Endodermal cell (in vitro differentiated cells): ENCODE measurements around the gene UNC13A. TPM values are rescaled to one million over a fixed set of nuclear protein-coding genes. Genes with fewer than 3 reads are reported as not detected.

Experiments
- DNase-seq: peaks from one replicate; pipeline ENCODE4 v3.0.0-alpha.2; 2017
- H3K27ac ChIP-seq: 2 replicates; pipeline ENCODE4 v1.5.1; 2013; ENCODE audit warnings: mild to moderate bottlenecking, low read depth, low read length, moderate library complexity
- H3K27me3 ChIP-seq: 2 replicates; pipeline ENCODE4 v1.6.1; 2013; ENCODE audit warnings: mild to moderate bottlenecking, low read length, moderate library complexity; ENCODE audit not compliant: insufficient read depth, control insufficient read depth, poor library complexity, severe bottlenecking
- H3K36me3 ChIP-seq: 2 replicates; pipeline ENCODE4 v1.7.0; 2013; ENCODE audit warnings: mild to moderate bottlenecking, low read length, moderate library complexity; ENCODE audit not compliant: control insufficient read depth, insufficient read depth
- H3K4me1 ChIP-seq: one replicate; pipeline ENCODE4 v1.7.0; 2013; ENCODE audit warnings: low read length; ENCODE audit not compliant: control insufficient read depth, insufficient read depth
- H3K4me3 ChIP-seq: 2 replicates; pipeline ENCODE4 v1.5.1; 2013; ENCODE audit warnings: mild to moderate bottlenecking, low read length, moderate library complexity
- H3K9ac ChIP-seq: 2 replicates; pipeline ENCODE4 v1.6.1; 2013; ENCODE audit warnings: mild to moderate bottlenecking, low read length, moderate library complexity; ENCODE audit not compliant: poor library complexity, severe bottlenecking; ENCODE audit errors: extremely low read depth
- H3K9me3 ChIP-seq: 2 replicates; pipeline ENCODE4 v1.6.1; 2013; ENCODE audit warnings: mild to moderate bottlenecking, low read length, moderate library complexity; ENCODE audit not compliant: control insufficient read depth
- H3K27ac Mint-ChIP-seq: 2 replicates; pipeline ENCODE4 v1.8.0; 2020; ENCODE audit warnings: mixed read lengths
- H3K27me3 Mint-ChIP-seq: 2 replicates; pipeline ENCODE4 v1.8.0; 2021; ENCODE audit warnings: mild to moderate bottlenecking, mixed read lengths; ENCODE audit not compliant: insufficient read depth
- H3K36me3 Mint-ChIP-seq: 2 replicates; pipeline ENCODE4 v1.8.0; 2020; ENCODE audit warnings: low read depth, mixed read lengths
- H3K4me1 Mint-ChIP-seq: 2 replicates; pipeline ENCODE4 v1.8.0; 2020; ENCODE audit warnings: mixed read lengths
- H3K4me3 Mint-ChIP-seq: 2 replicates; pipeline ENCODE4 v1.8.0; 2020; ENCODE audit warnings: mild to moderate bottlenecking, moderate library complexity, mixed read lengths
- H3K9me3 Mint-ChIP-seq: 2 replicates; pipeline ENCODE4 v1.8.0; 2020; ENCODE audit warnings: mild to moderate bottlenecking, mixed read lengths
- WGBS, 2 experiments: methylation state at CpG; one replicate each; pipeline versions ENCODE4 v1.1.5 to v1.1.7; 2013; ENCODE audit warnings: missing lambda C conversion rate in 2 of 2, mixed read lengths in 1 of 2; ENCODE audit not compliant: insufficient coverage in 1 of 2, insufficient read length in 1 of 2; 5-methylcytosine and 5-hydroxymethylcytosine counted together
- total RNA-seq, 2 donors: library from RNA; stranded (reverse); fragmentation: NEBNext Ultra II Directional in 1 of 2; extraction: Animal tissue kit (Norgen Biotek cat#: 25700) in 1 of 2; gene quantifications; 2 replicates in 1 of 2; 3 replicates in 1 of 2; pipeline ENCODE4 v1.2.1, GENCODE V29; 2021
- TF ChIP-seq, protein P1 (sequence below): fragments of 200-600 bp; sonication (generic); conservative IDR thresholded peaks from 2 replicates; pipeline ENCODE4 v1.5.0; 2021; ENCODE audit warnings: antibody characterized with exemption, mild to moderate bottlenecking

Gene UNC13A
- total RNA-seq, 2 donors from 2014 or later = 5.6 to 10.7 TPM

DNA sequence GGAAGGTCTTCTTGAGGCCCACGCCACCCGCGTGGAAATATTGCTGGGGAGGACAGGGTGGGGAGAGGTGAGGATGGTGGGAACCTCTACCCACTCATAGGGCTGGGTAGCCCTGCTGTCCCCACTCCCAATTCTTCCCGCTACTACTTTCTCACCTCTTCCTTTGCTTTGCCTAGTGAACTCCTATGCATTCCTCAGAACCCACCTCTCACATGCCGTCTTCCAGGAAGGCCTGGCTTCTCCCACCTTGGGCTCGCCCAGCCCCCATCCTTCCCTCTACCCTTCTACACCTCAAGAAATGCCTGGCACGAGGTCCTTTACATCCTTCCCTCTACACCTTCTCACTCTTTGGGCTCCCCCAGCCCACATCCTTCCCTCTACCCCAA, 70.4 kb downstream of the UNC13A start:
- H3K27ac Mint-ChIP-seq = peak overlapping the region; percentile 88
- H3K9ac ChIP-seq = no peak overlapping the region
- no peaks in the 10 kb centered on the region for H3K36me3 ChIP-seq
- WGBS, 2 experiments = 91 to 96% methylated on average over 3 to 7 of the region's 7 CpGs
- no peak overlapping the region for H3K4me3 ChIP-seq
- no peak overlapping the region for H3K4me3 Mint-ChIP-seq
- H3K4me1 Mint-ChIP-seq = no peaks in the 10 kb centered on the region
- no peaks in the 10 kb centered on the region for H3K4me1 ChIP-seq
- no peak overlapping the region for H3K27ac ChIP-seq
- H3K27me3 ChIP-seq = no peaks in the 10 kb centered on the region
- TF ChIP-seq, protein P1, sequence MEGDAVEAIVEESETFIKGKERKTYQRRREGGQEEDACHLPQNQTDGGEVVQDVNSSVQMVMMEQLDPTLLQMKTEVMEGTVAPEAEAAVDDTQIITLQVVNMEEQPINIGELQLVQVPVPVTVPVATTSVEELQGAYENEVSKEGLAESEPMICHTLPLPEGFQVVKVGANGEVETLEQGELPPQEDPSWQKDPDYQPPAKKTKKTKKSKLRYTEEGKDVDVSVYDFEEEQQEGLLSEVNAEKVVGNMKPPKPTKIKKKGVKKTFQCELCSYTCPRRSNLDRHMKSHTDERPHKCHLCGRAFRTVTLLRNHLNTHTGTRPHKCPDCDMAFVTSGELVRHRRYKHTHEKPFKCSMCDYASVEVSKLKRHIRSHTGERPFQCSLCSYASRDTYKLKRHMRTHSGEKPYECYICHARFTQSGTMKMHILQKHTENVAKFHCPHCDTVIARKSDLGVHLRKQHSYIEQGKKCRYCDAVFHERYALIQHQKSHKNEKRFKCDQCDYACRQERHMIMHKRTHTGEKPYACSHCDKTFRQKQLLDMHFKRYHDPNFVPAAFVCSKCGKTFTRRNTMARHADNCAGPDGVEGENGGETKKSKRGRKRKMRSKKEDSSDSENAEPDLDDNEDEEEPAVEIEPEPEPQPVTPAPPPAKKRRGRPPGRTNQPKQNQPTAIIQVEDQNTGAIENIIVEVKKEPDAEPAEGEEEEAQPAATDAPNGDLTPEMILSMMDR = no peak
- no peak for DNase-seq
- peaks cover 13% of the 10 kb centered on the region for H3K36me3 Mint-ChIP-seq
- peaks cover 4% of the 10 kb centered on the region for H3K9me3 Mint-ChIP-seq
- H3K9me3 ChIP-seq = no peaks in the 10 kb centered on the region
- H3K27me3 Mint-ChIP-seq = no peaks in the 10 kb centered on the region

DNA sequence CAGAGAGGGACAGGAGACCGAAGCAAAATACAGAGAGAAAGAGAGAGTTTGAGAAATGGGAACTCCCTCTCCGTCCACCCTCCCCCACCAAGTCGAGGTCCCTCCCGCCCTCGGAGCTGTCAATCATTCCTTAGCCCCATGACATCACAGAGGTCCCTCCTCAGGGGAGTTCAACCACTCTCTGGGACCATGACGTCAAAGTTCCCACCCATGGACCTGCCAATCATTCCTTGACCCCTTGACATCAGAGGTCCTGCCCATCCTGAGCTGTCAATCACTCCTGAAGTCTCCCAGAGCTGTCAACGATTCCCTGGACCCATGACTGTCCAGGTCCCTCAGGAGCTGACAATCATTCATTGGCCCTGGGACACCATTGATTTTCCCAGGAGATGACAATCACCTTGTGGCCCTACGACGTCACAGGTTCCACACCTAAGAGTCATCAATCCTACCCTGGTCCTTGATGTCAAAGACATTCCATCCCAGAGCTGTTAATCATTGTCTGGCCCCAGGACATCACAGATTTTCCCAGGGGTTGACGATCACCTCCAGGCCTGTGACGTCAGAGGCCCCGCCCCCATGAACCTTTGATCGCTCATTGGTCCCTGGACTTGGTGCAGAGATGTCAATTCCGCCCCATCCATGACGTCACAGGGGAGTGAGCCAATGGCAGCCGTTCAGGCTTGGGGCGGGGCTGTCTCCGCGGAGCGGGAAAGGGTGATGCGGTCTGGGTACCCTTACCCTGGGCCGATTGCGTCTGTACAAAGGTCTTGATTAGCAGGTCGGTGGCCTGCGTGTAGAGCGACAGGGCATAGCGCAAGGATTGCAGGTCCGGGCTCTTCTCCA, 71.0 kb downstream of the UNC13A start:
- Histone ChIP-seq H3K36me3 (no peaks in the 10 kb centered on the region), H3K9me3 (no peaks in the 10 kb centered on the region), H3K27ac (no peak overlapping the region), H3K27me3 (no peaks in the 10 kb centered on the region), H3K9ac (no peak overlapping the region), H3K4me3 (peak overlapping the region; percentile 40), H3K4me1 (no peaks in the 10 kb centered on the region)
- Mint-ChIP-seq H3K27me3 (no peaks in the 10 kb centered on the region), H3K4me1 (no peaks in the 10 kb centered on the region), H3K36me3 (peaks cover 9% of the 10 kb centered on the region), H3K4me3 (peak overlapping the region; percentile 65), H3K27ac (peak overlapping the region; percentile 88), H3K9me3 (peaks cover 4% of the 10 kb centered on the region)
- TF ChIP-seq, protein P1 = no peak
- whole genome bisulfite sequencing, 2 experiments = 82 to 91% methylated on average over 20 to 28 of the region's 28 CpGs
- peak; percentile 88 for DNase-seq

DNA sequence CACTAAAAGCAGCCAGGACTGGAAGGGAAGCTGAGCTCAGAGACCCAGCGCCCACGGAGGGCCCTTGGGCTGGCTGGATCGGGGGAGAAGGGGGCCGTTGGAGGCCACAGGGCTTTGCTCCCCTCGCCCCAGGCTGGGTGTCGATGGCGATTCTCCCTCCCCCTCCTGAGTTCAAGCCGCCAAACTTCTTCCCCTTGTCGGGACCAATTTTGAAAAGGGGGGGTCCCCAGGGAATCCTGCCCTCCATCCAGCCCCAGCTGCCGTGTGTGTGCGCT, 71.5 kb downstream of the UNC13A start:
- no peak overlapping the region for H3K27ac ChIP-seq
- H3K27me3 ChIP-seq = no peaks in the 10 kb centered on the region
- H3K27ac Mint-ChIP-seq = peak overlapping the region; percentile 88
- no peak for DNase-seq
- peaks cover 9% of the 10 kb centered on the region for H3K36me3 Mint-ChIP-seq
- peak overlapping the region; percentile 65 for H3K4me3 Mint-ChIP-seq
- H3K36me3 ChIP-seq = no peaks in the 10 kb centered on the region
- no peaks in the 10 kb centered on the region for H3K4me1 Mint-ChIP-seq
- H3K27me3 Mint-ChIP-seq = no peaks in the 10 kb centered on the region
- H3K9me3 Mint-ChIP-seq = peaks cover 2% of the 10 kb centered on the region
- 60 to 66% methylated on average over 1 to 11 of the region's 11 CpGs for WGBS, 2 experiments
- H3K9ac ChIP-seq = no peak overlapping the region
- peak overlapping the region; percentile 40 for H3K4me3 ChIP-seq
- H3K4me1 ChIP-seq = no peaks in the 10 kb centered on the region
- no peaks in the 10 kb centered on the region for H3K9me3 ChIP-seq
- TF ChIP-seq, protein P1 = no peak
